KOPT-K1 (cell line): ENCODE data around the gene KCNQ2.

Experiments used
- H3K27ac ChIP-seq: fragments of 200-600 bp; sonication (generic); 2 replicates; pipeline ENCODE4 v1.5.1; 2016; ENCODE audit warnings: antibody characterized with exemption, mild to moderate bottlenecking, low read depth, low read length; ENCODE audit not compliant: poor library complexity, severe bottlenecking
- H3K36me3 ChIP-seq: fragments of 200-600 bp; sonication (generic); 2 replicates; pipeline ENCODE4 v1.5.1; 2017; ENCODE audit warnings: antibody characterized with exemption, mild to moderate bottlenecking, low read length, moderate library complexity; ENCODE audit not compliant: insufficient read depth
- H3K9me3 ChIP-seq: fragments of 200-600 bp; sonication (generic); 2 replicates; pipeline ENCODE4 v1.5.1; 2017; ENCODE audit warnings: antibody characterized with exemption, low read length, mild to moderate bottlenecking; ENCODE audit not compliant: insufficient read depth, poor library complexity, severe bottlenecking

The KCNQ2 gene

DNA sequence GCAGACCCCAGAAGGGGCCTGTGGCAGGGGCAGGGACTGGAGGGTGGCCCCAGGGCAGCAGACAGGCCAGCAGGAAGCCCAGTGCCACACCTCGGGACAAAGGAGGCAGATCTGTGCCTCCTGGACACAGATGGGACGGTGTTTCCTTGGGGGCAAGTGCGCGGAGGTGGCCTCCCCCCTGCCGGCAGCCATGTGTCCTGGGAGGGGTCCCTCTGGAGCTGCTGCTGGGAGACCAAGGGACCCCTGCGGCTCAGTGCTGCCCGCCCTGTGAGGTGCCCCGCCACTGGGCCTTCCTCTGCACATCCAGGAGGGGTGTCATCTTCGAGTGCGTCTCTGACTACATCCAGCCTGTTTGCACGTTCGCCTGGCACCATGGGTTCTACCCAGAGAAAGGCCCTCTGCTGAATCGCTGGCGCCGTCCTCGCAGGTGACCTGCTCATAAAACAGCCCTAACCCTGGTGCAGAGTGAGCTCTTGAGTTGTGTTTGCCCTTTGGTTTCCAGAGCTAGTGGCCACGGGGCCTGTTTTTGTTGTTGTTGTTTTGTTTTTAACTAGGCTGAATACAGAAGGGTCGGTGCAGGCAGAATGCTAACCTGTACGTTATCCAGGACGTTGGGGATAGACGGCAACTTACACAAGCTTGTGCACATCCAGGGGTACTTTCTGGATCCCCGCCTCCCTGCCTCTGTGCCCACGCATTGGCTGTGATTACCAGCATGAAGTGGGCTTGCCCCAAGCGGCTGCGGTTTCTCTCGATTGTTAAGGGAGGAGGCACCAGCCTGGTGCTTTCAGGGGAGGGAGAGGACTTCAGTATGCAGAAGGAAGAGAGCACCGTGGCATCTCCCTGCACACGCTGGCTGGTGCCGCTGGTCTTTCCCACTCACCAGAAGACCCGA lies 1.3 kb upstream of the KCNQ2 start:
- Histone ChIP-seq H3K27ac (no peak overlapping the region), H3K9me3 (no peaks in the 10 kb centered on the region)

DNA sequence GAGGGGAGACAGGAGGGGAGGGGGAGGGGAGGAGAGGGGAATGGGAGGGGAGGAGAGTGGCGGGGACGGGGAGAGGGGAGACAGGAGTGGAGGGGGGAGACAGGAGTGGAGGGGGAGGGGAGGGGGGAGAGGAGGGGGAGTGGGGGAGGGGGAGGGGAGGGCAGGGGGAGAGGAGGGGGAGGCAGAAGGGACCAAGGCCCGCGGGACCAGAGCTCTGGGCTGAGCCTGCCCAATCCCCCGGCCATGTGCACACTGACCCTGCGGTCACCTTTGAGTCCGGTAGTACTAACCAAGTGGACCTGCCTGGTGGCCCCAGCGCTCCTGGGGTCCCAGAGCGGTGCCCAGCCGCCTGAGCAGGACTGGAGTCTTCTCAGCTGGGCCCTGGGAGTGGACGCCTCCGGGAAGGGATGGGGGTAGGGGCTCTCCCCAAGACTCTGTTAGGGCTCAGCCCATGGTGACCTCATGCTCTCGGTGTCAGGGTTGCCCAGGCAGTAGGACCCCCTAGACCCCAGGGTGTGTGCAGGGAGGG lies 471 bp upstream of the KCNQ2 start:
- H3K9me3 ChIP-seq, result no peaks in the 10 kb centered on the region
- no peaks in the 10 kb centered on the region for H3K36me3 ChIP-seq
- no peak overlapping the region for H3K27ac ChIP-seq

More for the DNA sequence above, 1.3 kb upstream of the KCNQ2 start:
- no peaks in the 10 kb centered on the region for H3K36me3 ChIP-seq

GRCh38 chr20:63471717-63471980 lies 806 bp downstream of the KCNQ2 start:
- no peak overlapping the region for H3K27ac ChIP-seq
- H3K36me3 ChIP-seq, result no peaks in the 10 kb centered on the region
- no peaks in the 10 kb centered on the region for H3K9me3 ChIP-seq

DNA sequence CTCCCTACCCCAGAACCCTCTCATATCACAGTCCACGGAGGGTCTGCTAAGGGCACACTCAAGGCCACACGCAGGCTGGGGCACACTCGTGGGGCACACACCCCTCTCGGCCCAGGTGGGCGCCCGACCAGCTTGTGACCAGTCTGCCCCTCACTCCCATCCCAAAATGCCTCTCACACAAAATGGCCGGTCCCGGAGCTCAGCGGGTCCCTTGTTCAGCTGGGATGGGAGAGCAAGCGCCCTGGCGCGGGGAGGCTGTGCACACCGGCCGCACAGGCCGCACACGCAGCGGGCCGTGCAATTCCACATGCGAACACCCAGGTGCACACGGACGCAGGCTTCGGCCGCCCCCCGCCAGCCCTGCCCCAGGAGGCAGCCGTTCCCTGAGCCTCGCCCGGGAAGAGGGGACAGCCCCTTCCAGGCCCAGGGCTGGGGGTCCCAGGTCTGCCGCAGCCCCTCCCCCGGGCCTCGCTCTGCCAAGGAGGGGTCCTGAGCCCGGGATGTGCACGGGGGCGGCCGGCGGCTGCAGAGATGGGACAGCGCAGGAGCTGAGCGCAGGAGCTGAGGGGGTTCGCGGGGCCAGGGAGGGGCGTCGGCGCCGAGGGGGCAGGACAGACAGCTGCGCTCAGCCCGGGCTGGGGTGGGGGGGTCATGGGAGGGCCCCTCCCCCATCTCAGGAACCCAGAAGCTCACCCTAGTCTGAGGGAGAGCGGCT lies 1.3 kb downstream of the KCNQ2 start:
- Histone ChIP-seq H3K36me3 (no peaks in the 10 kb centered on the region), H3K9me3 (no peaks in the 10 kb centered on the region), H3K27ac (no peak overlapping the region)

- no peaks in the 10 kb centered on the region for H3K9me3 ChIP-seq
- H3K36me3 ChIP-seq, result no peaks in the 10 kb centered on the region
- no peak overlapping the region for H3K27ac ChIP-seq
Observed at GRCh38 chr20:63470410-63470809, 2.0 kb downstream of the KCNQ2 start.

DNA sequence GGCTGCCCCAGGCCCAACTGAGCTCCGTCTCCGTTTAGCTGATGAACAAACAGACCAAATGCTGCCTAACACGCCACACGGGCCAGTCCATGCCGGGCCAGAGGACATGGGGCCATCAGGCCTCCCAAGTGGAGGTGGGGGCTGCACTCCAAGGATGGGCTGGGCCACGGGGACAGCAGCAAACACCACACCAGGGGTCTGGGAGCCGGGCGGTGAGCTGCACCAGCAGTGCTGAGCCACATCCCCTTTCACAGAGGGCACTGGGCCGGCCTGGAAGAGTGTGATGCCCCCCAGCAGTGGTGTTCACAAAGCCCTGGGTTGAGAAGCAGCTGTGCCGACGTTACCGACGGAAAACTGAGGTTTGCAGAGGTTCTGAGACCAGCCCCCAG lies 2.7 kb downstream of the KCNQ2 start:
- Histone ChIP-seq H3K9me3 (no peaks in the 10 kb centered on the region), H3K27ac (no peak overlapping the region), H3K36me3 (no peaks in the 10 kb centered on the region)

DNA sequence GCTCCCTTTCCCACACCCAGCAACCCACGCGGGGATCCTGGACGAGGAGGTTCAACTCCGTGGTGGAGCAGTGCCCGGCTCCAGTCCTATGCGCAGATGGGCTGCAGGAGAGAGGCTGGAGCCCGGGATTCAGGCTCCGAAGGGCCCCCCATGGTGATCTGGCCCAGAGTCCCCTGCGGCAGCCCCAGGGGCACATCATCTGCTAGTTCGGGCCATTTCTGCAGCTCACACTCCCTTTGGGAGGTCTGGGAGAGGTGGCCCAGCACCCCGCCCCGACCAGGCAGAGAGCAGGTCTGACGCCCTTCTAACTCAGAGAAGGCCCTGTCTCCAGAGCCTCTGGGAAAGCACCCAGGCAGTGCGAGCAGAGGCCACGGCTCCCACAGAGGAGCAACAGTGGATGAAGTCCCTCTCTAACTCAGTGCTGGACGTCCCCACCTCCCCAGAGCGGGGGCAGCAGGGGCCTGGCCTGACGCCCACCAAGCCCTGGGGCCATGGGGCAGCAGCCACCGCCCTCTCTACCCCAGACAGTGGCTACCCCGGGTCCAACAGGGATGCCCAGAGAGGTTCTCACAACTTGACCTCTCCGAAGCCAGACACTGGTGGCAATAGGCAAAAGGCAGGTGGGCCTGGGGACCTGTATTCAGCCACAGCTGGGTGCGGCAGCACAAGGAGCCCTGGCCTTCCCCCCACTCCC lies 3.3 kb downstream of the KCNQ2 start:
- Histone ChIP-seq H3K36me3 (no peaks in the 10 kb centered on the region), H3K9me3 (no peaks in the 10 kb centered on the region), H3K27ac (no peak overlapping the region)

DNA sequence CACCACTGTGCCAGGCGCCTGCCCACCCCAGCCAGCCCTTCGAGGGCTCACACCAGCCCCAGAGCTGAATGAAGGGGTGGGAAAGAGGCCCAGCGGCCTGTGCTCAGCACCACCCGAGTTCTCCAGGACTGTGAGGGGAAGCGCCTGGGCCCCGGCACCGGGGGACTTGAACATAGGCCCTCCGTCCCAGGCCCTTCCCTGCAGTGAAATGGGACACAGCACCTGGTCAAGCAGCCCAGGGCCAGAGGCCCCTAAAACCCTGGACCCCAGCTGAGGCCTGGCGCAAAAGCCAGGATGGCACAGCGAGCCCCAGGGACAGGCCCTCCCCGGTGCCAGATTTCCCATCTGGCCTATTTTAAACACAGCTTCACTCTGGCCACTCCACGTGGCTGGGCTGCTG lies 4.0 kb downstream of the KCNQ2 start:
- Histone ChIP-seq H3K9me3 (no peaks in the 10 kb centered on the region), H3K36me3 (no peaks in the 10 kb centered on the region), H3K27ac (no peak overlapping the region)

GRCh38 chr20:63467294-63468083 lies 5.0 kb downstream of the KCNQ2 start:
- Histone ChIP-seq H3K9me3 (no peaks in the 10 kb centered on the region), H3K27ac (no peak overlapping the region), H3K36me3 (no peaks in the 10 kb centered on the region)

GRCh38 chr20:63466861-63467260 lies 5.6 kb downstream of the KCNQ2 start:
- Histone ChIP-seq H3K27ac (no peak overlapping the region), H3K9me3 (no peaks in the 10 kb centered on the region), H3K36me3 (no peaks in the 10 kb centered on the region)

GRCh38 chr20:63466250-63466825 lies 6.1 kb downstream of the KCNQ2 start:
- Histone ChIP-seq H3K9me3 (no peaks in the 10 kb centered on the region), H3K36me3 (no peaks in the 10 kb centered on the region), H3K27ac (no peak overlapping the region)

DNA sequence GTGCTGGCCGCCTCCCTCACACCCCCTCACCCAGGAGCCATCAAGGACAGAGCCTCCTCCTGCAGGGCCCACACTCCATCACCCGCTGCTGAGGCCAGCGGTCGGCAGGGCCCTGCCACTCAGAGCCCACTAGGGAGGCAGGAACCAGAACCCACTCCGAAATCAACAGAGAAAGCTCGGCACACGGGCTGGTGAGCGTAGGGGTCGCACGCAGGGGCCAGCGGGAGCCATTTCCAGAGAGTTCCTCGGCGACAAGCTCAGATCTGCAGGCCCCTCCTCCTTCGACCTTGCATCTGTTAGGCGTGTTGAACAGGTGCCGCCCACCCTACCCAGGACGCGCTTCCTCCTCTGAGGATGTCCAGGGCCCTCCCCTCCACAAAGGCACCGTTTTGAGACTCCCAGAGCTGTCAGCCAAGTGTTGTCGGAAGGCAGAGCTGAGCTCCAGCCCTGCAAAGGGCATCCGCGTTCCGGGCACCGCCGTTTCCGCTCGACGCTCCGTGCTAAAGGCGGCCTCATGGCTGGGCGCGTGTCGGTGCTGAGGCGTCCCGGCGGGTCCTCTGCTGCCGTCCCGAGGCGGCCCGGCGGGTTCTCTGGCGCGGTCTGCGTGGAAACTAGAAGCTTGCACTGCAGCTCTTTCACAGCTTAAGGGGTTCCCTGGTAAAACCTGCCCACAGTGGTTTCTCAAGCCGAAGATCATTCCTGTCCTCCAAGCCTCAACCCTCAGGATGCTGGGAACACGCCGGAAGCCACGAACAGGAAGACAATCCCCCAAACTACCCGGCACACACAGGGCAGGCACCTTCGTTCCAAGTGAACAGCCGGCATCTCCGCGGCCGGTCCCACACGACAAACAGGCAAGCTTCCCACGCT lies 6.8 kb downstream of the KCNQ2 start:
- H3K27ac ChIP-seq, result no peak overlapping the region
- no peaks in the 10 kb centered on the region for H3K36me3 ChIP-seq

DNA sequence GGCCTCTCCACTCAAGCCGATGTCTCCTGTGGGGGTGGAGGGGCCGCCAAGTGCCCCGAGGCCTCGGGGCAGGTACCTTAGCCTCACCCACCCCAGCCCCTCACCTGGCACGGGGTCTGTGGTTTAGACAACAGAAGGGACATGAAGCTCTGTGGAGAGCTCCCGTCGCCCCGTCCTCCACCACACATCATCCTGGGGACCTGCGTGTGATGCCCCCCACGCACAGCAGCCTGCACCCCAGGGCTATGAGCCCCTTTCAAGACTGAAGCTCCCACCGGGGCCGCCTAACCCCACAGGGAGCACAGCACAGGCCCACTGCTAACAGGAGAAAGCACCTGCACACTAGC lies 8.2 kb downstream of the KCNQ2 start:
- Histone ChIP-seq H3K9me3 (no peaks in the 10 kb centered on the region), H3K36me3 (no peaks in the 10 kb centered on the region), H3K27ac (no peak overlapping the region)

More for the DNA sequence above, 6.8 kb downstream of the KCNQ2 start:
- H3K9me3 ChIP-seq, result no peaks in the 10 kb centered on the region
